ENCODE measurements around the gene DNER.

- TF ChIP-seq MYC (IDR thresholded peaks at IDR 0.05; ENCODE audit: low read depth, low read length) (no peak), POLR2A (IDR thresholded peaks at IDR 0.05; ENCODE audit: extremely low read depth, insufficient read length) (no peak)
These were observed 227.7 kb downstream of the DNER start for GRCh38 chr2:229486673-229487072.

Data from NB4 (cell line).